ENCODE measurements around the gene RAD51. TPM values are rescaled to one million over a fixed set of nuclear protein-coding genes. Genes with fewer than 3 reads are reported as not detected.
A peak's percentile ranks its signal among the peaks of the same experiment; 100 is the strongest.

RAD51 gene
- total and polyA plus RNA-seq, 9 of the 15 experiments (the other 6 are each of a cell fraction or from before 2014, with no cell fraction given), result 16.0 to 63.8 (median 34.6) TPM

DNA sequence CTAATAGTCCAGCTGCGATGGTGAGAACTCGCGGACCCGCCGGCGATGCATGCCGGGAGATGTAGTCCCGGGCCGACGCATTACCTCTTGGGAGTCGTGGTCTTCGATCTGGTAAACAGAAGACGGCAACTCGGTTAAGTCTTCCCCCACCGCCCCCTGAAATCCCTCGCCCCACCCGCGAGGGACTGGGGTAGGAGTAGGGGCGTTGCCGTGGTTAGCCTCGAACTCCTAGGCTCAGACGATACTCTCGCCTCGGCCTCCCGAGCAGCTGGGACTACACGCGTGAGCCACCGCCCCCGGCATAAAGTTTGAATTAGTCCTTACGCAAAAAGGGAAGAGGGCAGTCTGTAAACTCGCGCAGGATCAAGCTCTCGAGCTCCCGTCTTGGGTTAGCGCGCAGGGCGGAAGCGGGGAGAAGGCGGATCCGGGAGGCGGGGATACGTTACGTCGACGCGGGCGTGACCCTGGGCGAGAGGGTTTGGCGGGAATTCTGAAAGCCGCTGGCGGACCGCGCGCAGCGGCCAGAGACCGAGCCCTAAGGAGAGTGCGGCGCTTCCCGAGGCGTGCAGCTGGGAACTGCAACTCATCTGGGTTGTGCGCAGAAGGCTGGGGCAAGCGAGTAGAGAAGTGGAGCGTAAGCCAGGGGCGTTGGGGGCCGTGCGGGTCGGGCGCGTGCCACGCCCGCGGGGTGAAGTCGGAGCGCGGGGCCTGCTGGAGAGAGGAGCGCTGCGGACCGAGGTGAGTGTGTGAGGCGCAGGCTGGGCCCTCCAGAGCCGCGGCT is at the start of gene RAD51 (continued):
- TF ChIP-seq, protein P1, sequence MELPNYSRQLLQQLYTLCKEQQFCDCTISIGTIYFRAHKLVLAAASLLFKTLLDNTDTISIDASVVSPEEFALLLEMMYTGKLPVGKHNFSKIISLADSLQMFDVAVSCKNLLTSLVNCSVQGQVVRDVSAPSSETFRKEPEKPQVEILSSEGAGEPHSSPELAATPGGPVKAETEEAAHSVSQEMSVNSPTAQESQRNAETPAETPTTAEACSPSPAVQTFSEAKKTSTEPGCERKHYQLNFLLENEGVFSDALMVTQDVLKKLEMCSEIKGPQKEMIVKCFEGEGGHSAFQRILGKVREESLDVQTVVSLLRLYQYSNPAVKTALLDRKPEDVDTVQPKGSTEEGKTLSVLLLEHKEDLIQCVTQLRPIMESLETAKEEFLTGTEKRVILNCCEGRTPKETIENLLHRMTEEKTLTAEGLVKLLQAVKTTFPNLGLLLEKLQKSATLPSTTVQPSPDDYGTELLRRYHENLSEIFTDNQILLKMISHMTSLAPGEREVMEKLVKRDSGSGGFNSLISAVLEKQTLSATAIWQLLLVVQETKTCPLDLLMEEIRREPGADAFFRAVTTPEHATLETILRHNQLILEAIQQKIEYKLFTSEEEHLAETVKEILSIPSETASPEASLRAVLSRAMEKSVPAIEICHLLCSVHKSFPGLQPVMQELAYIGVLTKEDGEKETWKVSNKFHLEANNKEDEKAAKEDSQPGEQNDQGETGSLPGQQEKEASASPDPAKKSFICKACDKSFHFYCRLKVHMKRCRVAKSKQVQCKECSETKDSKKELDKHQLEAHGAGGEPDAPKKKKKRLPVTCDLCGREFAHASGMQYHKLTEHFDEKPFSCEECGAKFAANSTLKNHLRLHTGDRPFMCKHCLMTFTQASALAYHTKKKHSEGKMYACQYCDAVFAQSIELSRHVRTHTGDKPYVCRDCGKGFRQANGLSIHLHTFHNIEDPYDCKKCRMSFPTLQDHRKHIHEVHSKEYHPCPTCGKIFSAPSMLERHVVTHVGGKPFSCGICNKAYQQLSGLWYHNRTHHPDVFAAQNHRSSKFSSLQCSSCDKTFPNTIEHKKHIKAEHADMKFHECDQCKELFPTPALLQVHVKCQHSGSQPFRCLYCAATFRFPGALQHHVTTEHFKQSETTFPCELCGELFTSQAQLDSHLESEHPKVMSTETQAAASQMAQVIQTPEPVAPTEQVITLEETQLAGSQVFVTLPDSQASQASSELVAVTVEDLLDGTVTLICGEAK (IDR thresholded peaks at IDR 0.05), result peak; percentile 71
- TF ChIP-seq, protein P1 (CRISPR knock-in tag; IDR thresholded peaks at IDR 0.05), result peak; percentile 56; the same call in 1 of the 2 replicates
- no peak for TF ChIP-seq RBM25 (IDR thresholded peaks at IDR 0.05; ENCODE audit: low read depth, low read length, severe bottlenecking)
- TF ChIP-seq ZNF175 (CRISPR knock-in tag; IDR thresholded peaks at IDR 0.05; ENCODE audit: low read depth), result no peak
- TF ChIP-seq PHB (CRISPR knock-in tag; IDR thresholded peaks at IDR 0.05), result no peak
- peak; percentile 61; the same call in 1 of the 2 replicates for TF ChIP-seq LCOR (CRISPR knock-in tag; IDR thresholded peaks at IDR 0.05)
- TF ChIP-seq RBM22 (IDR thresholded peaks at IDR 0.05; ENCODE audit: low read depth, low read length, poor library complexity, severe bottlenecking), result peak; percentile 43
- no peak for TF ChIP-seq NFYB (IDR thresholded peaks at IDR 0.05; ENCODE audit: extremely low read depth, insufficient read length)
- TF ChIP-seq, protein P2, sequence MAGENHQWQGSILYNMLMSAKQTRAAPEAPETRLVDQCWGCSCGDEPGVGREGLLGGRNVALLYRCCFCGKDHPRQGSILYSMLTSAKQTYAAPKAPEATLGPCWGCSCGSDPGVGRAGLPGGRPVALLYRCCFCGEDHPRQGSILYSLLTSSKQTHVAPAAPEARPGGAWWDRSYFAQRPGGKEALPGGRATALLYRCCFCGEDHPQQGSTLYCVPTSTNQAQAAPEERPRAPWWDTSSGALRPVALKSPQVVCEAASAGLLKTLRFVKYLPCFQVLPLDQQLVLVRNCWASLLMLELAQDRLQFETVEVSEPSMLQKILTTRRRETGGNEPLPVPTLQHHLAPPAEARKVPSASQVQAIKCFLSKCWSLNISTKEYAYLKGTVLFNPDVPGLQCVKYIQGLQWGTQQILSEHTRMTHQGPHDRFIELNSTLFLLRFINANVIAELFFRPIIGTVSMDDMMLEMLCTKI (IDR thresholded peaks at IDR 0.05; ENCODE audit: partially characterized antibody), result no peak
- TF ChIP-seq NFIC (IDR thresholded peaks at IDR 0.05), result peak; percentile 51; the same call in 1 of the 2 replicates
- TF ChIP-seq CTBP1 (IDR thresholded peaks at IDR 0.05; ENCODE audit: borderline replicate concordance), result peak; percentile 60; the same call in 1 of the 2 replicates
- peak; percentile 22; the same call in 1 of the 2 replicates for TF ChIP-seq BHLHE40 (IDR thresholded peaks at IDR 0.05; ENCODE audit: low read length)
- TF ChIP-seq ELF1 (tag; IDR thresholded peaks at IDR 0.05), result peak; percentile 90
- no peak for TF ChIP-seq RFX5 (IDR thresholded peaks at IDR 0.05; ENCODE audit: low read depth, low read length)
- TF ChIP-seq DACH1 (IDR thresholded peaks at IDR 0.05; ENCODE audit: partially characterized antibody), result peak; percentile 84
- 0 out of 2 replicates have a peak, but pooled peaks have one; percentile 17 for TF ChIP-seq KLF1 (tag; IDR thresholded peaks at IDR 0.05)
- TF ChIP-seq PHF21A (IDR thresholded peaks at IDR 0.05; ENCODE audit: borderline replicate concordance, low read depth), result no peak
- TF ChIP-seq NCOA6 (IDR thresholded peaks at IDR 0.05), result no peak
